SK-N-SH (cell line): ENCODE measurements around the gene KLF15. TPM values are rescaled to one million over a fixed set of nuclear protein-coding genes. Genes with fewer than 3 reads are reported as not detected.
A peak's percentile ranks its signal among the peaks of the same experiment; 100 is the strongest.

ENCODE experiments used
- CTCF ChIA-PET: fragments of 300-600, 350-600 bp; formaldehyde crosslinking; extraction: SDS; loops from one replicate; lab custom pipeline; 2021; lab: Yijun Ruan, JAX
- POLR2A ChIA-PET: fragments of 350-600 bp; sonication (Branson Sonifier 250); formaldehyde crosslinking; extraction: SDS; loops from one replicate; lab custom pipeline; 2020; ENCODE audit warnings: antibody characterized with exemption, inconsistent platforms; lab: Yijun Ruan, JAX
- DNase-seq: peaks from one replicate; pipeline ENCODE4 v3.0.0; 2012
- H2AFZ ChIP-seq: fragments of 200-600 bp; sonication (generic); 2 replicates; pipeline ENCODE4 v1.8.1; 2016; ENCODE audit warnings: antibody characterized with exemption, mild to moderate bottlenecking, low read depth
- H3F3A ChIP-seq: fragments of 200-600 bp; sonication (generic); replicated peaks from 2 replicates; pipeline ENCODE3; 2016; ENCODE audit warnings: antibody characterized with exemption, mild to moderate bottlenecking; ENCODE audit not compliant: insufficient read depth
- H3K27ac ChIP-seq, 2 experiments: fragments of 200-500 bp in 1 of 2; fragments of 200-600 bp in 1 of 2; sonication (Bioruptor generic) in 1 of 2; sonication (generic), shearing (Covaris generic) in 1 of 2; 2 replicates each; pipeline versions ENCODE4 v1.5.1 to v1.6.1; 2014 to 2016; ENCODE audit warnings: low read depth in 2 of 2, inconsistent platforms in 1 of 2, low read length in 1 of 2, mild to moderate bottlenecking in 1 of 2, mixed read lengths in 1 of 2
- H3K27me3 ChIP-seq: fragments of 200-600 bp; sonication (generic), shearing (Covaris generic); 2 replicates; pipeline ENCODE4 v1.6.1; 2016; ENCODE audit warnings: mixed run types; ENCODE audit not compliant: insufficient read depth
- H3K36me3 ChIP-seq, 2 experiments: fragments of 200-500 bp in 1 of 2; fragments of 200-600 bp in 1 of 2; sonication (Bioruptor generic) in 1 of 2; sonication (generic) in 1 of 2; replicated peaks in 1 of 2; 2 replicates each; pipeline versions ENCODE3 to v1.5.1; 2014 to 2016; ENCODE audit warnings: low read length in 1 of 2, mild to moderate bottlenecking in 1 of 2; ENCODE audit not compliant: insufficient read depth in 2 of 2, control insufficient read depth in 1 of 2
- H3K4me1 ChIP-seq, 2 experiments: fragments of 200-500 bp in 1 of 2; fragments of 200-600 bp in 1 of 2; sonication (Bioruptor generic) in 1 of 2; sonication (generic), shearing (Covaris generic) in 1 of 2; 2 replicates each; pipeline versions ENCODE4 v1.5.1 to v1.6.1; 2014 to 2016; ENCODE audit warnings: low read depth in 1 of 2, low read length in 1 of 2, mixed run types in 1 of 2; ENCODE audit not compliant: insufficient read depth in 2 of 2, control insufficient read depth in 1 of 2
- H3K4me2 ChIP-seq: fragments of 200-600 bp; sonication (generic), shearing (Covaris generic); 2 replicates; pipeline ENCODE4 v1.6.1; 2017; ENCODE audit warnings: mixed run types
- H3K4me3 ChIP-seq, 2 experiments: fragments of 200-500 bp in 1 of 2; fragments of 200-600 bp in 1 of 2; sonication (Bioruptor generic) in 1 of 2; sonication (generic), shearing (Covaris generic) in 1 of 2; 2 replicates each; pipeline versions ENCODE4 v1.5.1 to v1.8.1; 2014 to 2016; ENCODE audit warnings: low read depth in 2 of 2, inconsistent platforms in 1 of 2, low read length in 1 of 2, mild to moderate bottlenecking in 1 of 2, mixed read lengths in 1 of 2, moderate library complexity in 1 of 2
- H3K79me2 ChIP-seq: fragments of 200-600 bp; sonication (generic); 2 replicates; pipeline ENCODE4 v1.8.1; 2017; ENCODE audit warnings: mild to moderate bottlenecking; ENCODE audit not compliant: insufficient read depth
- H3K9ac ChIP-seq: fragments of 200-600 bp; sonication (generic); 2 replicates; pipeline ENCODE4 v1.6.1; 2017; ENCODE audit warnings: mixed run types
- H3K9me2 ChIP-seq: fragments of 200-600 bp; sonication (generic); 2 replicates; pipeline ENCODE4 v1.6.1; 2017; ENCODE audit warnings: mixed run types
- H3K9me3 ChIP-seq: fragments of 200-600 bp; sonication (generic); 2 replicates; pipeline ENCODE4 v1.6.1; 2017; ENCODE audit warnings: mixed run types, mild to moderate bottlenecking, moderate library complexity
- H4K20me1 ChIP-seq: fragments of 200-600 bp; sonication (generic); 2 replicates; pipeline ENCODE4 v1.6.1; 2017; ENCODE audit warnings: mild to moderate bottlenecking, mixed run types; ENCODE audit not compliant: insufficient read depth
- CHD2 ChIP-seq: fragments of 150-350 bp; IDR thresholded peaks from 2 replicates; pipeline ENCODE4 v1.6.1; 2018; ENCODE audit warnings: low read length; ENCODE audit not compliant: partially characterized antibody
- EZH2phosphoT487 ChIP-seq: fragments of 200-600 bp; sonication (generic); IDR thresholded peaks from 2 replicates; pipeline ENCODE4 v1.6.1; 2017; ENCODE audit warnings: low read depth, mixed run types, mild to moderate bottlenecking, antibody characterized with exemption, moderate library complexity, borderline replicate concordance
- FOSL2 ChIP-seq: IDR thresholded peaks from 2 replicates; pipeline ENCODE4 v1.4.0; 2012; ENCODE audit warnings: low read depth, mild to moderate bottlenecking, moderate library complexity, borderline replicate concordance
- GATA2 ChIP-seq: sonication (generic); formaldehyde crosslinking; IDR thresholded peaks from 2 replicates; pipeline ENCODE4 v1.5.0; 2020; ENCODE audit warnings: mild to moderate bottlenecking, missing genetic modification reagents
- JUND ChIP-seq: IDR thresholded peaks from 2 replicates; pipeline ENCODE4 v1.4.0; 2012
- MXI1 ChIP-seq: IDR thresholded peaks from 2 replicates; pipeline ENCODE4 v1.6.1; 2012; ENCODE audit warnings: mild to moderate bottlenecking, low read depth, low read length, improper control_type of control experiment
- NFIC ChIP-seq: IDR thresholded peaks from 2 replicates; pipeline ENCODE4 v1.4.0; 2012; ENCODE audit warnings: borderline replicate concordance
- PBX3 ChIP-seq: IDR thresholded peaks from 2 replicates; pipeline ENCODE4; 2012
- REST ChIP-seq: IDR thresholded peaks from 2 replicates; pipeline ENCODE4 v1.6.1; 2012; ENCODE audit warnings: mild to moderate bottlenecking, low read depth, low read length, moderate library complexity
- RFX5 ChIP-seq: IDR thresholded peaks from 2 replicates; pipeline ENCODE4 v1.6.1; 2012; ENCODE audit warnings: mild to moderate bottlenecking, improper control_type of control experiment, low read length
- RXRA ChIP-seq: IDR thresholded peaks from 2 replicates; pipeline ENCODE4 v1.4.0; 2012; ENCODE audit warnings: low read depth, mild to moderate bottlenecking, borderline replicate concordance
- SMC3 ChIP-seq: IDR thresholded peaks from 2 replicates; pipeline ENCODE4 v1.6.1; 2012; ENCODE audit warnings: low read depth, low read length, improper control_type of control experiment
- TAF1 ChIP-seq: IDR thresholded peaks from 2 replicates; pipeline ENCODE4 v1.6.1; 2012; ENCODE audit warnings: low read depth, mild to moderate bottlenecking, low read length, moderate library complexity, borderline replicate concordance
- TCF12 ChIP-seq: IDR thresholded peaks from 2 replicates; pipeline ENCODE4 v1.4.0; 2012
- TEAD4 ChIP-seq: IDR thresholded peaks from 2 replicates; pipeline ENCODE4 v1.4.0; 2012; ENCODE audit warnings: mild to moderate bottlenecking, borderline replicate concordance; ENCODE audit not compliant: insufficient read depth
- WGBS: methylation state at CpG from one replicate; pipeline ENCODE4 v1.1.6; 2017; ENCODE audit warnings: low lambda C conversion rate; 5-methylcytosine and 5-hydroxymethylcytosine counted together
- polyA plus RNA-seq, 3 experiments: library from polyadenylated mRNA; depleted of rRNA; stranded (reverse); fragments of >200 nt; gene quantifications; 2 replicates each; pipeline ENCODE4 v1.2.3, GENCODE V29; 2012
- TF ChIP-seq, protein P1 (sequence below): IDR thresholded peaks from 2 replicates; pipeline ENCODE4 v1.4.0; 2012; ENCODE audit warnings: low read depth, borderline replicate concordance
- TF ChIP-seq, protein P2 (sequence below): IDR thresholded peaks from 2 replicates; pipeline ENCODE4 v1.4.0; 2012; ENCODE audit warnings: low read depth
- TF ChIP-seq, protein P3 (sequence below): fragments of 150-350 bp; IDR thresholded peaks from 2 replicates; pipeline ENCODE4 v1.6.1; 2017; ENCODE audit warnings: antibody characterized with exemption, low read length, low read depth, borderline replicate concordance

Gene KLF15
- polyA plus RNA-seq, 1 of the 3 experiments (the other 2 are of a cell fraction): 0.28 TPM

GRCh38 chr3:126320517-126321293 is 36.5 kb downstream of the KLF15 start:
- no peak overlapping the region for H3K27ac ChIP-seq
- no peaks in the 10 kb centered on the region for H3K4me1 ChIP-seq
- H3K79me2 ChIP-seq: no peaks in the 10 kb centered on the region
- no peak overlapping the region for H3K9ac ChIP-seq
- 37% methylated on average over 7 of the region's 7 CpGs for WGBS
- TF ChIP-seq, protein P1, sequence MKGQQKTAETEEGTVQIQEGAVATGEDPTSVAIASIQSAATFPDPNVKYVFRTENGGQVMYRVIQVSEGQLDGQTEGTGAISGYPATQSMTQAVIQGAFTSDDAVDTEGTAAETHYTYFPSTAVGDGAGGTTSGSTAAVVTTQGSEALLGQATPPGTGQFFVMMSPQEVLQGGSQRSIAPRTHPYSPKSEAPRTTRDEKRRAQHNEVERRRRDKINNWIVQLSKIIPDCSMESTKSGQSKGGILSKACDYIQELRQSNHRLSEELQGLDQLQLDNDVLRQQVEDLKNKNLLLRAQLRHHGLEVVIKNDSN: no peak
- TF ChIP-seq PBX3: no peak
- TF ChIP-seq CHD2: no peak
- no peak for TF ChIP-seq REST
- no peak for TF ChIP-seq GATA2
- TF ChIP-seq RXRA: no peak
- no peak for TF ChIP-seq NFIC
- TF ChIP-seq, protein P2, sequence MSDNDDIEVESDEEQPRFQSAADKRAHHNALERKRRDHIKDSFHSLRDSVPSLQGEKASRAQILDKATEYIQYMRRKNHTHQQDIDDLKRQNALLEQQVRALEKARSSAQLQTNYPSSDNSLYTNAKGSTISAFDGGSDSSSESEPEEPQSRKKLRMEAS: no peak
- H3K4me2 ChIP-seq: no peak overlapping the region
- CTCF ChIA-PET: interaction anchor here (1.0 kb wide), 1 partner anchor 18 kb away, joined by 3 read pairs; no protein-coding TSS in a partner anchor
- no peaks in the 10 kb centered on the region for H3F3A ChIP-seq
- no peaks in the 10 kb centered on the region for H3K9me3 ChIP-seq
- H3K4me3 ChIP-seq: no peak overlapping the region
- no peaks in the 10 kb centered on the region for H3K27me3 ChIP-seq
- POLR2A ChIA-PET: no interaction called here
- no peak for DNase-seq
- H3K9me2 ChIP-seq: no peaks in the 10 kb centered on the region
- H4K20me1 ChIP-seq: no peaks in the 10 kb centered on the region
- H2AFZ ChIP-seq: no peak overlapping the region
- no peaks in the 10 kb centered on the region for H3K36me3 ChIP-seq

DNA sequence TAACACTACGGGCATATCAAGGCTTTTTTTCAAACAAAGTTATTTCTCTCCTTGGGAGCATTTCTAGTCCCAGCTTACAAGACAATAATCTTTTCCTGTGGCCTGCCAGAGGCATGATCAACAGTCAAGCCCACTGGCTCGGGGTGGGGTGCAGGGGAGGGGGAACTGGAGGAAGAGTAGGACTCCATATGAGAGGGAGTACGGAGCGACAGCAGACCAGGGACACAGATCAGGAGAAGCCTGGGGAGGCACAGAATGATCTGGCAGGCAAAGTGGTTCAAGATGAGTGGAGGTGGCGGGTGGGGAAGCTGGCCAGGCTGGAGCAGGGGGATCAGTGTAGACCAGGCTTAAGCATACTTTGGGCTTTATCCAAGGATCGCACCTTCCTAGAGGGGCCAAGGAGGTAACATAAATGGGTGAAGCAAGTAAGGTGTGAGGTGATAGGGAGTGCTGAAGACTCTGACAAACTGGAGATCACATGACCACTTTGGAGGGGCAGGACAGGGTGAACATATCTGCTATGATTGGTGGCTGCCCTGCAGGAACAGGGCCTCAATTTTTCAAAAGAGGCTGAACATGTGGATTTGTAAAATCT is 37.4 kb downstream of the KLF15 start:
- POLR2A ChIA-PET: no interaction called here
- no peak overlapping the region for H2AFZ ChIP-seq
- peak; percentile 8 for DNase-seq
- H3K9ac ChIP-seq: no peak overlapping the region
- no peaks in the 10 kb centered on the region for H3K79me2 ChIP-seq
- no peak overlapping the region for H3K4me2 ChIP-seq
- no peaks in the 10 kb centered on the region for H3K4me1 ChIP-seq
- H3K36me3 ChIP-seq: no peaks in the 10 kb centered on the region
- no peak overlapping the region for H3K27ac ChIP-seq
- no peaks in the 10 kb centered on the region for H4K20me1 ChIP-seq
- 36% methylated on average over 6 of the region's 6 CpGs for WGBS
- H3K27me3 ChIP-seq: no peaks in the 10 kb centered on the region
- no peaks in the 10 kb centered on the region for H3K9me2 ChIP-seq
- CTCF ChIA-PET: interaction anchor here (1.2 kb wide), 1 partner anchor 18 kb away, joined by 3 read pairs; no protein-coding TSS in a partner anchor
- H3K9me3 ChIP-seq: no peaks in the 10 kb centered on the region
- no peaks in the 10 kb centered on the region for H3F3A ChIP-seq
- no peak overlapping the region for H3K4me3 ChIP-seq
- TF ChIP-seq TEAD4 (no peak), MXI1 (no peak), JUND (no peak), TCF12 (no peak), FOSL2 (no peak), RFX5 (no peak), GATA2 (no peak), EZH2phosphoT487 (no peak), SMC3 (no peak), TAF1 (no peak)
- TF ChIP-seq, protein P3, sequence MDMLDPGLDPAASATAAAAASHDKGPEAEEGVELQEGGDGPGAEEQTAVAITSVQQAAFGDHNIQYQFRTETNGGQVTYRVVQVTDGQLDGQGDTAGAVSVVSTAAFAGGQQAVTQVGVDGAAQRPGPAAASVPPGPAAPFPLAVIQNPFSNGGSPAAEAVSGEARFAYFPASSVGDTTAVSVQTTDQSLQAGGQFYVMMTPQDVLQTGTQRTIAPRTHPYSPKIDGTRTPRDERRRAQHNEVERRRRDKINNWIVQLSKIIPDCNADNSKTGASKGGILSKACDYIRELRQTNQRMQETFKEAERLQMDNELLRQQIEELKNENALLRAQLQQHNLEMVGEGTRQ: no peak
